Esophagus mucosa (tissue), 1 donor: ENCODE results near the gene KRT31. TPM values are rescaled to one million over a fixed set of nuclear protein-coding genes. Genes with fewer than 3 reads are reported as not detected.
"Not testable (repeated sequence)": the region's sequence is repeated elsewhere in the genome, so short reads cannot be mapped to it uniquely, and the experiment has no call there.

ENCODE experiments used
- ATAC-seq: fragments of 200-7000 bp; cut with Tn5 transposase; one replicate; pipeline ENCODE4 v1.9.1; 2020
- total RNA-seq: library from RNA; stranded (reverse); gene quantifications from one replicate; pipeline ENCODE4 v1.2.4, GENCODE V29; 2023
- donor health status: DM: yes; HTN: yes; CAD: no.

Gene KRT31
- total RNA-seq, result 4.4 TPM

DNA sequence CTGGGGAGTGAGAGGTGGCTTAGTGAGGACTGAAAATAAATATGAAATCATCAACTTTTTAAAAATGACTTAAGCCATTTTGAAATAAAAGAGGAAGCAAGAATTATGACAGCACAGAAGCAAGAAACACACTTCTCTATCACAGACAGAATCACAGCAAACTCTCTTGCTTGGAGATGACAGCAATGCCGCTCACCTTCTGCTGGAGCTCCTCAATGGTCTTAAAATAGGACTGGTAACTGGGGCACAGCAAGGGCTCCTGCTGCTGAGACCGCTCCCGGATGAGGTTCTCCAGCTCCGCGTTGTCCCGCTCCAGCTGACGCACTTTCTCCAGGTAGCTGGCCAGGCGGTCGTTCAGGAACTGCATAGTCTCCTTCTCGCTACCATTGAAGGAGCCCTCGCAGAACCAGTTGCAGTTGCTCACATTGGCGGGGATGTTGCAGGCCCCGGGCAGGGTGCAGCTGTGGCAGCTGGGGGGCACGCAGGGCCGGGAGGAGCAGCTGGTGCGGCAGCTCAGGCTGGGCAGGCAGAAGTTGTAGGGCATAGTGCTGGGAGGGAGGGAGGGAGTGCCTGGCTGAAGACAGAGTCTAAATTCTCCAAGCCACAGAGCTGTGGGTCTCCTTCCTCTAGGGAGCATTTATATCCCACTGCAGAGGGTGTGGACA is at the start of gene KRT31:
KRT31 (minus strand) TSS at position 613 of the 665 bp plus-strand sequence; CDS start at position 544, 69 bp downstream.
- no peak for ATAC-seq

GRCh38 chr17:41446806-41447205 is 49.4 kb upstream of the KRT31 start:
- no peak for ATAC-seq

DNA sequence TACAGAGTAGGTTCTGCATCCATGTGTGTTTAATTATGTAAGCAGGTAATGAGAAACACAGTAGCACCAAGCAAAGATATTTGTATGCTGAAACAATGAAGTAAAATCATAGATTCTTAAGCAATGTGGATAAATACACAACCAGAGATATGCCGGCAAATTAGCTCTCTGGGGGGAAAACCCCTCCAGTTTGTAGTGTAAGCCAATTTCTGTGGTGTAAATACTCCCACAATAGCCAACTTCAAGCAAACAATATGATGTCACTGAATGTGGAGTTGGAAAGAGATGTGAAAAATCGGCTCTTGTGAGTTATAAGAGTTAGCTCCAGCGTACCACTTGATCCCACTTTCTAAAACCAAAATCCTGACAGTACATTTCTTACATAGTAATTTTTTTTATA is 47.2 kb upstream of the KRT31 start:
- ATAC-seq, result no peak

DNA sequence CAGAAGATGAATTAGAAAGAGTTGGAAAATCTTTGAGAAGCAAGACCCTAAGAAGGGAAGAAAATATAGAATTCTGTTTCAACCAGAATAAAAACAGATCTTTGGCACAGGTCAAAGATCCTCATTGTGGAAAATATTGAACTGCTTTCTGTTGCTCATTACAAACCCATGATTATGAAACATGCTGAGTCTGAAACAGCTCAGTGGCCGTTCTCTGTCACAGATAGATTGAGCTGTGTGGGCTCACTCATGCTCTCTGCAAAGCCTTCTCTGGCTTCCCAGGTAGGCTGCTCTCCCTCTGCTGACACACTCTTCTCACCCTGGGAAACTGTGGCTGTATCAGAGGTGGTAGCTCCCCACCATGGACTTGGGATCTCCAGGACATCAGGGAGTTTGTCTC is 46.8 kb upstream of the KRT31 start:
- ATAC-seq, result no peak

GRCh38 chr17:41442739-41443138 is 45.3 kb upstream of the KRT31 start:
- ATAC-seq, result no peak

DNA sequence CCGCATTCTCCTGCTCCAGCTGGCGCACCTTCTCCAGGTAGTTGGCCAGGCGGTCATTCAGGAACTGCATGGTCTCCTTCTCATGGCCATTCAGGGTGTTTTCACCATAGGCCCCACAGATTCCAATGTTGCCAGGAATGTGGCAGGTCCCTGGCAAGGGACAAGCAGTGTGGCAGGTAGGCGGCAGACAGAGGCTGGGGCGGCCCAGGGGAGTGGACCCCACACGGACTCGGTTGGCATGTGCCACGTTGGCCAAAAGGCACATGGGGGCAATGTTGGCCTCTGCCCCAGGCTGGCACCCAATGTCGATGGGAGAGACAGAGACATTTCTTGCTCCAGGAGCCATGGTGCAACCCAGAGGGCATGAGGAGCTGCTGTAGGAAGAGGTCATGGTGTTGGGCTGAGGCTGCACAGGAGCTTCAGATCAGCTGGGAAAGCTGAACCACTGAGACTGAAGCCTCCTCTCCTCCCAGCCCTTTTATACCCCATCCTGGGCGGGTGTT is 43.2 kb upstream of the KRT31 start, which contains the start of gene KRT38:
KRT38 (minus strand) TSS at position 453 of the 503 bp plus-strand sequence; CDS start at position 391, 62 bp downstream.
- ATAC-seq, result no peak

- ATAC-seq, result peak; percentile 50
Observed at GRCh38 chr17:41439375-41439774, 42.0 kb upstream of the KRT31 start.

- ATAC-seq, result no peak
Observed at GRCh38 chr17:41437769-41438168, 40.4 kb upstream of the KRT31 start.

DNA sequence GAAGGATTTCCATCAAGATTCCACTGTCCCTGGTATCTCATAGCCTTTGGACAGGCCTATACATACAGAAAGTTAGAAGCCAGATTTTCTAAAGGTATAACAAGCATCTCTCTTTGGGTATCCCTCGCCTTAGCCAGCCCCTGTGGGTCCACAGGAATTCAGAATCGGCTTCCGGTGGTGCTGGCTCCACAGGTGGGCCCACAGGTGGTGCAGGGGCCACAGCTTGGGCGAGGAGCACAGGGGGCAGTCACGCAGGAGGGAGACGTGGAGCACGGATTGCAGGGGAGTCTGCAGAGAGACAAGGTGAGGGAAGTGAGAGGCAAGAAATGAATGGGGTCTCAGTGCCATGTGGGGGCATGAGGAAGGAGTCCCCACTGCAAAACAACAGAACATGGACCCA is 39.8 kb upstream of the KRT31 start:
- ATAC-seq, result no peak

- ATAC-seq, result no peak
Observed at GRCh38 chr17:41434415-41434814, 37.0 kb upstream of the KRT31 start.

DNA sequence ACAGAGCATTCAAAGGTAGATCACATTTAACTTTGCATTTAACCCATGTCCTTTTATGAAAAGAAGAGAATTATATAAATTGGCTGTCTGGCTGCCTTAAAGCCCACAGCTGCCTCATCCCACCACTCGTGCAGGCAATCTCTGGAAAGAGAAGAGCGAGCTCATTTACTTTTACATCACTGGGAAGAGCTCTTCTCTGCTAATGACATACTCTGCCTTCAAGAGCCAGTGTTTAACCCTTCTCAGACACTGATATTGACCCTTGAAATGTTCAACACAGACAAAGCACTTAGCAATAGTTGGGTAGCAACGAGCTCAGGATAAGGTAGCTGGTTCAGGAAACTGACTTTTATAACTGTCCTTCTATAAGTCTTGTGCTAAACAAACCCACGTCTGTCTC is 36.6 kb upstream of the KRT31 start:
- ATAC-seq, result no peak

- ATAC-seq, result no peak
Observed at GRCh38 chr17:41433586-41433985, 36.2 kb upstream of the KRT31 start.

DNA sequence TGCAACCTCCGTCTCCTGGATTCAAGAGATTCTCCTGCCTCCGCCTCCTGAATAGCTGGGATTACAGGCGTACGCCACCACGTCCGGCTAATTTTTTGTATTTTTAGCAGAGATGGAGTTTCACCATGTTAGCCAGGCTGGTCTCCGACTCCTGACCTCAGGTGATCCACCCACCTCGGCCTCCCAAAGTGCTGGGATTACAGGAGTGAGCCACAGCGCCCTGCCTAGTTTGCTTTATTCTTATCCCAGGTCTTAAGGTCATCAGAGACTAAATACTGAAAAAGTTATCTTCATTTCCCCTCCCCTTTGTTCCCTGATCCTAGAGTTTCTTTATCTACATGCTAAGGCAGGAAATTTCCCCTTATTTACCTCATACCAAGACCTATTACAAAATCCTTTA is 33.0 kb upstream of the KRT31 start:
- ATAC-seq, result not testable (repeated sequence)

DNA sequence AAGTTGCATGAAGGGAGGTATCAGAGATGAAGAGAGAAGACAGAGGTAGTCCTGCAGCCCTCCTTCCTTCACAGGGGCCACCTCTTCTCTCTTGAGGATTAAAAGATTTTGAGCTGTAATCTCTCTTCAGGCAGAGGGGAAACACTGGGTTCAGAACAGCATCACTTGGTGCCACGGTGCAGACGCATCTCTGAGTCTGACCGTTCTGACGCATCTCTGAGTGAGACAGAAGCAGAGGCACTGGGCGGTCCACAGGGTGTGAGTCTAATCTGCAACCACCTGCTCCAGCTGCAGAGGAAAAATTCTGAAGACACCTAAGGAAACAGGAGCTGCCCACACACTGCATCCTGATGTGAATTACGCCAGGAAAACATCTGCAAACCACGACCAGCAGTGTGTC is 32.3 kb upstream of the KRT31 start:
- no peak for ATAC-seq

GRCh38 chr17:41428591-41429291 is 31.3 kb upstream of the KRT31 start:
- no peak for ATAC-seq

DNA sequence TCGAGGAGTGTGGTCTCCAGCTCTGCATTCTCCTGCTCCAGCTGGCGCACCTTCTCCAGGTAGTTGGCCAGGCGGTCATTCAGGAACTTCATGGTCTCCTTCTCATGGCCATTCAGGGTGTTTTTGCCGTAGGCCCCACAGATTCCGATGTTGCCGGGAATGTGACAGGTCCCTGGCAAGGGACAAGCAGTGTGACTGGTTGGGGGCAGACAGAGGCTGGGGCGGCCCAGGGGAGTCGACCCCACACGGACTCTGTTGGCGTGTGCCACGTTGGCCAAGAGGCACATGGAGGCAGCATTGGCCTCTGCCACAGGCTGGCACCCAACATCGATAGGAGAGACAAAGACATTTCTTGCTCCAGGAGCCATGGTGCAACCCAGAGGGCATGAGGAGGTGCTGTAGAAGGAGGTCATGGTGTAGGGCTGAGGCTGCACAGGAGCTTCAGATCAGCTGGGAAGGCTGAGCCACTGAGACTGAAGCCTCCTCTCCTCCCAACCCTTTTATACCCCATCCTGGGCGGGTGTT is 26.8 kb upstream of the KRT31 start, which contains the start of gene KRT37:
KRT37 (minus strand) TSS at position 475 of the 525 bp plus-strand sequence; CDS start at position 413, 62 bp downstream.
- ATAC-seq, result no peak

DNA sequence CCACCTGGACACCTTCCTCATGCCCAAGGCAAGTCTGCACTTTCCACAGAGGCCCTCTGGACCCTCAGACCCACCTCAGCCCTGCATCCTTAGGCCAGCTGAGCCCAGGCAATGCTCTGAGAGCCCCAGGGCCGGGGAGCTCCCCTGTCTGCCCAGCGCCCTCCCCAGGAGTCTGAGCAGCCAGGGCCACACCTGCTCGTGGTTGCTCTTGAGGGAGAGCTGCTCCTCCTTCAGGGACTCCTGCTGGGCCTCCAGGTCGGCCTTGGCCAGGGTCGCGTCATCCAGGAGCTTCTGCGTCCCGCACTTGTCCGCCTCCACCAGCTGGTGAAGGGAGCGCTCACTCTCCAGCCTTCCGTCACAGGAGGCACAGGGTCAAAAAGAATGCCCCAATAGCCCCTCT is 25.2 kb upstream of the KRT31 start:
- not testable (repeated sequence) for ATAC-seq

DNA sequence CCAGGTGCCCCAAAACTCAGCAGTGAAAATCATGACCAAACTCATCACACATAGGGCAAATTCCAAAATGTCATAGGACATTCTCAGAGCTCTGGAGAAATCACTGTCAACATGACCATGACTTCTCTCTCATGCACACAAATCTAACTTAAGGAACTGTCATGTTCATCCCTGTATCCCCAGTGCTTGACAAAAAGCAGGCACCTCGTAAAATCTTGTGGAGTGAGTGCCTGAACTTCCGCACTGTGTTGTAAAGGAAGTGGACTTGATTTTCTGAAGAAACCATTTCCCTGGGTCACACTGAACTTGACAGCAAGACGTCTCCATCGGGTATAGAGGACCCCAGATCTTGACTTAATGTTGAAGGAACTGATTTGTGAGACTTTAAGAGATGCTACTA is 24.2 kb upstream of the KRT31 start:
- ATAC-seq, result no peak

GRCh38 chr17:41421116-41421515 is 23.7 kb upstream of the KRT31 start:
- ATAC-seq, result peak; percentile 79

- peak; percentile 36 for ATAC-seq
Observed at GRCh38 chr17:41420134-41420533, 22.7 kb upstream of the KRT31 start.

- no peak for ATAC-seq
Observed at GRCh38 chr17:41419716-41420115, 22.3 kb upstream of the KRT31 start.

GRCh38 chr17:41418116-41418860 is 20.9 kb upstream of the KRT31 start:
- no peak for ATAC-seq

- peak; percentile 66 for ATAC-seq
Observed at GRCh38 chr17:41417576-41418015, 20.2 kb upstream of the KRT31 start.
